HepG2 (cell line): Measurements from ENCODE around the gene TPX2. TPM values are rescaled to one million over a fixed set of nuclear protein-coding genes. Genes with fewer than 3 reads are reported as not detected.

ENCODE experiments used
- ATF7-NPFF ChIP-seq: sonication (generic); formaldehyde crosslinking; IDR thresholded peaks from 2 replicates; pipeline ENCODE4 v1.8.1; 2023; ENCODE audit warnings: mild to moderate bottlenecking, low read depth, missing genetic modification reagents, moderate library complexity
- CBX1 ChIP-seq: IDR thresholded peaks from one replicate; pipeline ENCODE4 v1.6.1; 2016; ENCODE audit warnings: antibody characterized with exemption, low read depth
- DPF2 ChIP-seq: sonication (generic); formaldehyde crosslinking; IDR thresholded peaks from 2 replicates; pipeline ENCODE4 v1.4.0; 2020; ENCODE audit warnings: mild to moderate bottlenecking, low read depth, missing genetic modification reagents, borderline replicate concordance
- GATAD2A ChIP-seq: IDR thresholded peaks from 2 replicates; pipeline ENCODE4 v1.6.1; 2016
- JUNB ChIP-seq: sonication (generic); formaldehyde crosslinking; IDR thresholded peaks from 2 replicates; pipeline ENCODE4 v1.8.0; 2022; ENCODE audit warnings: missing genetic modification reagents, mild to moderate bottlenecking, borderline replicate concordance
- KDM1A ChIP-seq: IDR thresholded peaks from 2 replicates; pipeline ENCODE4 v1.6.1; 2016; ENCODE audit warnings: missing compliant biosample characterization
- KLF15 ChIP-seq: sonication (generic); formaldehyde crosslinking; IDR thresholded peaks from 2 replicates; pipeline ENCODE4 v1.8.1; 2023; ENCODE audit warnings: borderline replicate concordance, mild to moderate bottlenecking, inconsistent platforms, missing genetic modification reagents, mixed read lengths
- NFIB ChIP-seq: sonication (generic); formaldehyde crosslinking; IDR thresholded peaks from 2 replicates; pipeline ENCODE4 v1.9.0; 2021; ENCODE audit warnings: missing genetic modification reagents, mild to moderate bottlenecking, borderline replicate concordance
- NFIC ChIP-seq: IDR thresholded peaks from 2 replicates; pipeline ENCODE4 v1.6.1; 2012; ENCODE audit warnings: mild to moderate bottlenecking, low read length, inconsistent platforms
- NR2F1 ChIP-seq, 2 experiments: fragments of 450-650 bp in 1 of 2; formaldehyde crosslinking in 1 of 2; IDR thresholded peaks; 2 replicates each; pipeline versions ENCODE4 v1.5.0 to v1.6.1; 2016 to 2020; ENCODE audit warnings: mild to moderate bottlenecking in 1 of 2, missing compliant biosample characterization in 1 of 2, missing genetic modification reagents in 1 of 2, moderate library complexity in 1 of 2
- PHF8 ChIP-seq: sonication (generic); formaldehyde crosslinking; IDR thresholded peaks from 2 replicates; pipeline ENCODE4 v1.5.0; 2020; ENCODE audit warnings: missing genetic modification reagents
- RAD51 ChIP-seq: fragments of 450-650 bp; IDR thresholded peaks from 2 replicates; pipeline ENCODE4 v1.6.1; 2016; ENCODE audit warnings: borderline replicate concordance
- RNF2 ChIP-seq: fragments of 450-650 bp; conservative IDR thresholded peaks from 2 replicates; pipeline ENCODE4 v1.6.1; 2016; ENCODE audit warnings: low read depth
- SAP130 ChIP-seq: IDR thresholded peaks from 2 replicates; pipeline ENCODE4 v1.6.1; 2016; ENCODE audit warnings: low read depth
- SATB2 ChIP-seq: sonication (generic); formaldehyde crosslinking; IDR thresholded peaks from 2 replicates; pipeline ENCODE4 v1.5.0; 2020; ENCODE audit warnings: missing genetic modification reagents
- SRSF1 ChIP-seq: fragments of 200-400 bp; formaldehyde crosslinking; optimal IDR thresholded peaks from 2 replicates; pipeline ENCODE3; 2017; ENCODE audit warnings: mild to moderate bottlenecking, low read depth, low read length, moderate library complexity
- ZBTB20 ChIP-seq: sonication (generic); formaldehyde crosslinking; IDR thresholded peaks from 2 replicates; pipeline ENCODE4 v1.8.1; 2023; ENCODE audit warnings: missing genetic modification reagents, low read depth, mild to moderate bottlenecking, borderline replicate concordance
- ZKSCAN5 ChIP-seq: sonication (generic); formaldehyde crosslinking; IDR thresholded peaks from 2 replicates; pipeline ENCODE4 v1.5.1; 2020; ENCODE audit warnings: mild to moderate bottlenecking, missing genetic modification reagents
- ZKSCAN8 ChIP-seq: IDR thresholded peaks from 2 replicates; pipeline ENCODE4 v1.6.1; 2016; ENCODE audit warnings: borderline replicate concordance, missing genetic modification reagents, missing compliant biosample characterization
- ZNF274 ChIP-seq: sonication (generic); formaldehyde crosslinking; IDR thresholded peaks from 2 replicates; pipeline ENCODE4 v1.5.1; 2020; ENCODE audit warnings: mild to moderate bottlenecking, missing genetic modification reagents
- ZNF317 ChIP-seq: sonication (generic); formaldehyde crosslinking; IDR thresholded peaks from 2 replicates; pipeline ENCODE4 v1.5.0; 2020; ENCODE audit warnings: mild to moderate bottlenecking, missing genetic modification reagents
- ZNF510 ChIP-seq: sonication (generic); formaldehyde crosslinking; IDR thresholded peaks from 2 replicates; pipeline ENCODE4 v1.4.0; 2020; ENCODE audit warnings: low read depth, mild to moderate bottlenecking, missing genetic modification reagents
- ZNF672 ChIP-seq: sonication (generic); formaldehyde crosslinking; IDR thresholded peaks from 2 replicates; pipeline ENCODE4 v1.8.1; 2022; ENCODE audit warnings: missing genetic modification reagents
- ZNF841 ChIP-seq: sonication (generic); formaldehyde crosslinking; IDR thresholded peaks from 2 replicates; pipeline ENCODE4 v1.8.1; 2023; ENCODE audit warnings: missing genetic modification reagents, borderline replicate concordance
- polyA plus RNA-seq, 8 experiments: library from polyadenylated mRNA; depleted of rRNA in 3 of 8; stranded (reverse) in 7 of 8; unstranded in 1 of 8; fragments of >200 nt; fragmentation: Illumina TruSeq in 4 of 8; extraction: Trizol in 4 of 8; gene quantifications; 2 replicates each; pipeline versions ENCODE4 v1.2.1 to v1.2.3, GENCODE V29; 2011 to 2016; ENCODE audit warnings: low read depth in 4 of 8, missing spikeins in 1 of 8, mixed read lengths in 1 of 8; ENCODE audit not compliant: insufficient read depth in 1 of 8
- total RNA-seq, 5 experiments: library from RNA; depleted of rRNA; stranded (reverse); fragments of >200 nt; fragmentation: Illumina TruSeq; extraction: Trizol; gene quantifications; 2 replicates each; pipeline ENCODE4 v1.2.3, GENCODE V29; 2016; ENCODE audit warnings: low read depth in 1 of 5
- TF ChIP-seq, protein P1 (sequence below): IDR thresholded peaks from 2 replicates; pipeline ENCODE4 v1.6.1; 2016; ENCODE audit warnings: low read depth, control low read depth

Gene TPX2
- total and polyA plus RNA-seq, 2 of the 13 experiments (the other 11 are each of a cell fraction or from before 2014, with no cell fraction given), result 34.3 to 124 TPM

DNA sequence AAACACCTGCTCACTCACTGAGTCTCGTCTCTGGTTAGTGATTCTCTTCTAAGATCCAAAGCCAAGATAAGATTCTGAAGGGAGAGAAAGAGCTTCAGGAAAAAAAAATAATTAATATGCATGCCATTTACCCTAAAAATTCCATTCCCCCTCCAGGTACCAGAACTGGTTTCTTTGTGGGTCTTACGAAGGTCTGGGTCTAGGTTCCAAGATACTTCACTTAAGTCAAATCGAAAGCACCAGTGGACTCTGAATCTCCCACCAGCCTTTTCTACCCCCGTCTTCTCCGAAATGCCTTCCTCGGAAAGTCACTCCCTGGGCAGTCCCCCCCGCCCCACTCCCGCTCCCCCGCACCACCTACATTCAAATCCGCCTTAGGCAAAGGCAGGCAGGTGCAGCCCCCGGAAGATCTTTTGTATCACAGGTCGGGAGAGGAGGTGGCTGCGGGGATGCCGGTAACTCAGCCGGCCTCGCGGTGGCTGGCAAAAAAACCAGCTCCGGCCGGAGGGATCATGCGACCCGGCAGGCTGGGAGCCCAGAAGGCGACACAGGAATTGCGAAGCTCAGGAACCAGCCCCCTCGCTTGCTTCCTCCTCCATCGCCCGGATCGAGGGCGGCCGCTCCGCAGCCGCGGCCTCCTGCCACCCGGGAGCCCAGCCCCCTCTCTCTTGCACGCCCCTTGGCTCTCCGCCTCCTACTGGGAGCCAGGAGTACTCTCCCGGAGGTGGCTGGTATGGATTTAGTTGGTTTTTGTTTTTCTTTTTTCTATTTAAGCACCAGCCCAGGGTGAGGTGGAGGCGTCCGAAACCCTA lies 16.6 kb upstream of the TPX2 start, which contains the start of gene BCL2L1 (continued):
- TF ChIP-seq PHF8 (CRISPR knock-in tag) (peak; percentile 26; the same call in 1 of the 2 replicates), ZKSCAN5 (CRISPR knock-in tag) (no peak), SATB2 (CRISPR knock-in tag) (no peak; the same call in 1 of the 2 replicates), DPF2 (CRISPR knock-in tag) (no peak), KDM1A (CRISPR knock-in tag) (peak; percentile 42; the same call in 1 of the 2 replicates), ZBTB20 (CRISPR knock-in tag) (no peak), JUNB (CRISPR knock-in tag) (no peak), NFIC (0 out of 2 replicates have a peak, but pooled peaks have one; percentile 52), ATF7-NPFF (CRISPR knock-in tag) (no peak), ZNF274 (no peak), RNF2 (no peak), ZKSCAN8 (CRISPR knock-in tag) (no peak), ZNF510 (CRISPR knock-in tag) (no peak), NR2F1 (CRISPR knock-in tag; IDR thresholded peaks at IDR 0.05) (peak; percentile 3 to 9; a peak in 1 of 4 replicates), ZNF841 (no peak), NFIB (no peak), ZNF317 (no peak), SAP130 (CRISPR knock-in tag) (peak; percentile 83), SRSF1 (no peak), RAD51 (no peak), ZNF672 (CRISPR knock-in tag) (no peak), KLF15 (CRISPR knock-in tag) (no peak), CBX1 (peak; percentile 78), GATAD2A (0 out of 2 replicates have a peak, but pooled peaks have one; percentile 16)
- TF ChIP-seq, protein P1, sequence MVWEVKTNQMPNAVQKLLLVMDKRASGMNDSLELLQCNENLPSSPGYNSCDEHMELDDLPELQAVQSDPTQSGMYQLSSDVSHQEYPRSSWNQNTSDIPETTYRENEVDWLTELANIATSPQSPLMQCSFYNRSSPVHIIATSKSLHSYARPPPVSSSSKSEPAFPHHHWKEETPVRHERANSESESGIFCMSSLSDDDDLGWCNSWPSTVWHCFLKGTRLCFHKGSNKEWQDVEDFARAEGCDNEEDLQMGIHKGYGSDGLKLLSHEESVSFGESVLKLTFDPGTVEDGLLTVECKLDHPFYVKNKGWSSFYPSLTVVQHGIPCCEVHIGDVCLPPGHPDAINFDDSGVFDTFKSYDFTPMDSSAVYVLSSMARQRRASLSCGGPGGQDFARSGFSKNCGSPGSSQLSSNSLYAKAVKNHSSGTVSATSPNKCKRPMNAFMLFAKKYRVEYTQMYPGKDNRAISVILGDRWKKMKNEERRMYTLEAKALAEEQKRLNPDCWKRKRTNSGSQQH (CRISPR knock-in tag), result no peak
